H1 (cell line): Measurements from ENCODE around the gene TBX4. TPM values are rescaled to one million over a fixed set of nuclear protein-coding genes. Genes with fewer than 3 reads are reported as not detected.

Experiments
- CTCF ChIA-PET: fragments of 300-600 bp; sonication (Branson Sonifier 250); formaldehyde crosslinking; loops from one replicate; lab custom pipeline; 2021; ENCODE audit not compliant: partially characterized antibody; lab: Charles Lee
- POLR2A ChIA-PET: fragments of 300-600 bp; sonication (Branson Sonifier 250); formaldehyde crosslinking; loops from one replicate; lab custom pipeline; 2021; ENCODE audit warnings: inconsistent platforms; ENCODE audit not compliant: partially characterized antibody; lab: Charles Lee
- DNase-seq, 2 experiments: peaks; one replicate each; pipeline versions ENCODE4 v3.0.0 to v3.0.0-alpha.2; 2010 to 2022; ENCODE audit warnings: low spot score in 2 of 2, low read depth in 1 of 2, mixed read lengths in 1 of 2
- FAIRE-seq: peaks from 2 replicates; lab custom pipeline; 2011; peaks lifted over from hg19 to GRCh38; lab: Jason Lieb, UNC
- H2AFZ ChIP-seq: 2 replicates; pipeline ENCODE4 v1.8.1; 2012; ENCODE audit warnings: low read length, inconsistent platforms
- H2AK5ac ChIP-seq: 2 replicates; pipeline ENCODE4 v1.6.1; 2013; ENCODE audit warnings: low read depth, low read length
- H2BK120ac ChIP-seq: replicated peaks from 2 replicates; pipeline ENCODE3; 2013; ENCODE audit warnings: low read depth, low read length, inconsistent platforms
- H2BK12ac ChIP-seq: 2 replicates; pipeline ENCODE4 v1.6.1; 2013; ENCODE audit warnings: low read depth, low read length
- H2BK15ac ChIP-seq: 2 replicates; pipeline ENCODE4 v1.6.1; 2013; ENCODE audit warnings: low read length
- H2BK20ac ChIP-seq: 2 replicates; pipeline ENCODE4 v1.6.1; 2013; ENCODE audit warnings: low read length
- H2BK5ac ChIP-seq: 2 replicates; pipeline ENCODE4 v1.6.1; 2013; ENCODE audit warnings: low read depth, low read length
- H3K14ac ChIP-seq: 2 replicates; pipeline ENCODE4 v1.6.1; 2013; ENCODE audit warnings: inconsistent platforms; ENCODE audit not compliant: insufficient read length
- H3K18ac ChIP-seq: 2 replicates; pipeline ENCODE4 v1.6.1; 2013; ENCODE audit warnings: low read length; ENCODE audit errors: extremely low read depth
- H3K23ac ChIP-seq: 2 replicates; pipeline ENCODE4 v1.6.1; 2013; ENCODE audit warnings: inconsistent platforms; ENCODE audit not compliant: insufficient read length
- H3K23me2 ChIP-seq: 2 replicates; pipeline ENCODE4 v1.6.1; 2013; ENCODE audit warnings: low read depth, low read length
- H3K27ac ChIP-seq: 2 replicates; pipeline ENCODE4 v1.6.1; 2011; ENCODE audit warnings: low read depth, low read length, inconsistent platforms
- H3K27me3 ChIP-seq, 4 experiments: replicated peaks in 1 of 4; 1 replicate in 1 of 4; 2 replicates in 3 of 4; pipeline versions ENCODE4 v1.6.1 to v1.8.1; 2011 to 2013; ENCODE audit warnings: low read length in 3 of 4, mild to moderate bottlenecking in 3 of 4, inconsistent platforms in 2 of 4, mixed read lengths in 2 of 4, moderate library complexity in 1 of 4; ENCODE audit not compliant: control insufficient read depth in 3 of 4, insufficient read depth in 3 of 4; ENCODE audit errors: extremely low read depth in 1 of 4
- H3K36me3 ChIP-seq, 4 experiments: 2 replicates each; pipeline versions ENCODE4 v1.6.1 to v1.8.1; 2011 to 2013; ENCODE audit warnings: mild to moderate bottlenecking in 4 of 4, low read length in 3 of 4, moderate library complexity in 2 of 4, control low read depth in 1 of 4, inconsistent platforms in 1 of 4; ENCODE audit not compliant: insufficient read depth in 4 of 4, control insufficient read depth in 2 of 4
- H3K4ac ChIP-seq: replicated peaks from 2 replicates; pipeline ENCODE3; 2013; ENCODE audit warnings: low read length, low read depth, mixed read lengths, inconsistent platforms; ENCODE audit not compliant: insufficient read length
- H3K4me1 ChIP-seq, 4 experiments: replicated peaks in 1 of 4; 1 replicate in 1 of 4; 2 replicates in 3 of 4; pipeline versions ENCODE4 v1.6.1 to v1.8.1; 2011 to 2013; ENCODE audit warnings: low read length in 3 of 4, inconsistent platforms in 2 of 4, mixed read lengths in 1 of 4; ENCODE audit not compliant: insufficient read depth in 4 of 4, control insufficient read depth in 3 of 4
- H3K4me2 ChIP-seq, 2 experiments: 2 replicates each; pipeline versions ENCODE4 v1.6.1 to v1.8.1; 2011 to 2013; ENCODE audit warnings: low read depth in 2 of 2, low read length in 2 of 2, control low read depth in 1 of 2, inconsistent platforms in 1 of 2, mild to moderate bottlenecking in 1 of 2; ENCODE audit not compliant: insufficient read depth in 1 of 2
- H3K4me3 ChIP-seq, 4 experiments: fragments of 200-600, 300-600 bp in 1 of 4; sonication (generic), shearing (Covaris generic), sonication (Bioruptor Twin) in 1 of 4; 2 replicates each; pipeline versions ENCODE4 v1.5.1 to v1.8.1; 2011 to 2016; ENCODE audit warnings: low read length in 4 of 4, low read depth in 3 of 4, control low read depth in 2 of 4, inconsistent platforms in 2 of 4, mild to moderate bottlenecking in 2 of 4, mixed read lengths in 1 of 4, moderate library complexity in 1 of 4; ENCODE audit not compliant: insufficient read depth in 2 of 4; ENCODE audit errors: extremely low read depth in 1 of 4
- H3K56ac ChIP-seq: replicated peaks from 2 replicates; pipeline ENCODE3; 2013; ENCODE audit warnings: low read depth, mild to moderate bottlenecking, mixed read lengths, low read length, inconsistent platforms; ENCODE audit not compliant: insufficient read length
- H3K79me1 ChIP-seq: 2 replicates; pipeline ENCODE4 v1.6.1; 2013; ENCODE audit warnings: low read depth, low read length, control low read depth
- H3K79me2 ChIP-seq, 2 experiments: 2 replicates each; pipeline versions ENCODE4 v1.6.1 to v1.8.1; 2012 to 2013; ENCODE audit warnings: low read length in 2 of 2, mild to moderate bottlenecking in 2 of 2, inconsistent platforms in 1 of 2; ENCODE audit not compliant: insufficient read depth in 2 of 2, control insufficient read depth in 1 of 2
- H3K9ac ChIP-seq, 4 experiments: replicated peaks in 1 of 4; 1 replicate in 1 of 4; 2 replicates in 3 of 4; pipeline versions ENCODE4 v1.6.1 to v1.8.1; 2011 to 2013; ENCODE audit warnings: low read depth in 3 of 4, low read length in 3 of 4, control low read depth in 2 of 4, mild to moderate bottlenecking in 2 of 4, moderate library complexity in 2 of 4, inconsistent platforms in 1 of 4; ENCODE audit errors: extremely low read depth in 1 of 4
- H3K9me3 ChIP-seq, 2 experiments: 2 replicates each; pipeline versions ENCODE4 v1.6.1 to v1.8.1; 2012 to 2013; ENCODE audit warnings: mild to moderate bottlenecking in 2 of 2, moderate library complexity in 2 of 2, control low read depth in 1 of 2, inconsistent platforms in 1 of 2, low read depth in 1 of 2, low read length in 1 of 2, mixed read lengths in 1 of 2; ENCODE audit not compliant: insufficient read depth in 2 of 2
- H4K20me1 ChIP-seq, 2 experiments: replicated peaks in 1 of 2; 2 replicates each; pipeline versions ENCODE3 to v1.8.1; 2011 to 2013; ENCODE audit warnings: inconsistent platforms in 2 of 2, low read length in 2 of 2, mild to moderate bottlenecking in 1 of 2; ENCODE audit not compliant: insufficient read depth in 2 of 2, control insufficient read depth in 1 of 2
- H4K5ac ChIP-seq: 2 replicates; pipeline ENCODE4 v1.6.1; 2013; ENCODE audit warnings: low read length, low read depth, mixed read lengths, inconsistent platforms; ENCODE audit not compliant: insufficient read length
- H4K8ac ChIP-seq: 2 replicates; pipeline ENCODE4 v1.8.0; 2013; ENCODE audit warnings: mild to moderate bottlenecking, moderate library complexity, low read length, inconsistent platforms; ENCODE audit not compliant: insufficient read depth; ENCODE audit errors: extremely low read depth
- H4K91ac ChIP-seq: replicated peaks from 2 replicates; pipeline ENCODE3; 2013; ENCODE audit warnings: low read length, mixed read lengths, inconsistent platforms; ENCODE audit not compliant: insufficient read length
- RFX5 ChIP-seq: IDR thresholded peaks from 2 replicates; pipeline ENCODE4 v1.6.1; 2011; ENCODE audit warnings: low read depth, low read length, improper control_type of control experiment, borderline replicate concordance
- whole genome bisulfite sequencing, 2 experiments: shearing (Covaris generic) in 1 of 2; methylation state at CpG; one replicate each; pipeline versions ENCODE4 v1.1.6 to v1.1.7; 2013 to 2015; ENCODE audit warnings: low lambda C conversion rate in 2 of 2, mixed read lengths in 2 of 2, inconsistent platforms in 1 of 2, low coverage in 1 of 2, missing lambda C conversion rate in 1 of 2; ENCODE audit not compliant: insufficient replicate concordance in 2 of 2, insufficient coverage in 1 of 2, insufficient read length in 1 of 2; ENCODE audit errors: extremely low coverage in 1 of 2, missing lambda C conversion rate in 1 of 2; 5-methylcytosine and 5-hydroxymethylcytosine counted together
- polyA plus RNA-seq, 7 experiments: library from polyadenylated mRNA; depleted of rRNA in 3 of 7; stranded (reverse) in 5 of 7; unstranded in 2 of 7; fragments of >200 nt in 5 of 7; fragments of 200-250 nt in 2 of 7; gene quantifications; 1 replicate in 5 of 7; 2 replicates in 1 of 7; 4 replicates in 1 of 7; pipeline versions ENCODE4 v1.2.1 to v1.2.3, GENCODE V29; 2011 to 2013; ENCODE audit warnings: missing spikeins in 2 of 7, mixed read lengths in 2 of 7
- total RNA-seq: library from RNA; stranded (reverse); fragmentation: NEBNext Ultra II Directional; extraction: Animal tissue kit (Norgen Biotek cat#: 25700); gene quantifications from 2 replicates; pipeline ENCODE4 v1.2.1, GENCODE V29; 2021
- TF ChIP-seq, protein P1 (sequence below): IDR thresholded peaks from 2 replicates; pipeline ENCODE4 v1.6.1; 2012; ENCODE audit warnings: inconsistent platforms

Gene TBX4
- total and polyA plus RNA-seq, 2 of the 8 experiments (the other 6 are each of a cell fraction or from before 2014, with no cell fraction given): 0.02 TPM; not detected in 1

DNA sequence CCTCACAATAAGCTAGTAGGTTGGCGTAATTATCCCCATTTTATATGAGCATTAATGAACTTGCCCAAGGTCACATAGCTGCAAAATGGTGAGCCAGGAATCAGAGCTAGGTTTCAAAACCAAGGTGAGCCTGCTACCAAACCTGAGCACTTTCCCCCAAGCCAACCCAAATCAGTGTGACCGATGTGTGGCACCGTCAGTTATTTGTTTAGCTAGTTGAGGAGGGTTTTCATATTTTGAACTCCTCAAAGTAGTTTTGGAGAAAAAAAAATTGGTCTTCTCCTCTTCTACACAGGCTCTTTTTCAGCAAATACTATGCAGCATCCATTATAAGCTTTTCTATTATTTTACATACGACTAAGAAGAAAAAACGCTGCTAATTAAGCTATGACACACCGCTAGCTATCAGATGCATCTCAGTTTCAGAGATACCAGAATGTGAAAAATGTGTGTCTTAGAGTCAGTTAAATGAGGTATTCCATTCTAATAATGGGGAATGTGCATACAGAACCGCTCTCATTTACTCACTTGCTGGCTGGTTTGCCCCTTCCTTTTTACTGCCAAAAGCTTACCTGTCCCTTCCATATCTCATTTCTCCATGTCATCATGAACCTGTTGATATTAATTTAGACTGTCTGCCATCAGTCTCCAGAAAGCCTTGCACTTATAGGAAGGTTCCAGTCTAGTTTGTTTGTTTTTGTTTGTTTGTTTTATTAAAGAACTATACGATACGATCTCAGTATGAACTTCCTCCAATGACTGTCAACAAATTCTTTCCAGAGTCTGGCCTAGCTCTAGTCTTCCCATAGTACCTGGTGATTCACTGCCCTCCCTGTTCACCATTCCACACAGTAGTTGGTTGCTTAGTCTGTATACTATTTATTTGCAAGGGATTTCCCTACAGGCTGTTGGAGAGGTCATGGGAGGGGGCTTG is 2.2 kb upstream of the TBX4 start:
- no peak overlapping the region for H3K14ac ChIP-seq
- no peak overlapping the region for H3K4ac ChIP-seq
- H3K23me2 ChIP-seq: peaks cover 4% of the 10 kb centered on the region; the same call in 1 of the 2 replicates
- H2AK5ac ChIP-seq: no peak overlapping the region
- no peak overlapping the region for H2AFZ ChIP-seq
- H3K79me1 ChIP-seq: no peaks in the 10 kb centered on the region
- peaks cover 46 to 72% (median 54%) of the 10 kb centered on the region in 4 experiments for H3K27me3 ChIP-seq
- no peak overlapping the region for H3K18ac ChIP-seq
- H3K4me3 ChIP-seq: no peak overlapping the region
- peaks cover 0 to 19% (median 7%) of the 10 kb centered on the region in 4 experiments; a peak in 5 of 7 replicates for H3K4me1 ChIP-seq
- no peaks in the 10 kb centered on the region for H3K9me3 ChIP-seq
- FAIRE-seq (no peak), DNase-seq (no peak)
- no peak overlapping the region for H3K56ac ChIP-seq
- H4K91ac ChIP-seq: no peak overlapping the region
- H2BK15ac ChIP-seq: no peak overlapping the region
- H2BK5ac ChIP-seq: no peak overlapping the region
- H3K27ac ChIP-seq: no peak overlapping the region
- peaks cover 0 to 10% (median 0%) of the 10 kb centered on the region in 4 experiments; a peak in 1 of 8 replicates for H3K36me3 ChIP-seq
- no peak overlapping the region for H2BK120ac ChIP-seq
- H4K20me1 ChIP-seq: peaks cover 7 to 10% of the 10 kb centered on the region in 2 experiments
- CTCF ChIA-PET: interaction anchor here (0.5 to 11.6 kb wide), 24 partner anchors 9 to 597 kb away, joined by 3 to 136 read pairs (median 4); no protein-coding TSS in a partner anchor
- no peak overlapping the region for H3K23ac ChIP-seq
- H4K8ac ChIP-seq: no peak overlapping the region
- no peak overlapping the region for H4K5ac ChIP-seq
- H3K4me2 ChIP-seq: no peak overlapping the region; a peak in 2 of 4 replicates
- WGBS, 2 experiments: 88% methylated on average over 9 of the region's 9 CpGs; no CpG with 5 or more reads in 1 of the 2 experiments
- no peak overlapping the region for H3K9ac ChIP-seq
- no peaks in the 10 kb centered on the region for H3K79me2 ChIP-seq
- POLR2A ChIA-PET: interaction anchor here (2.8 kb wide), 1 partner anchor 10 kb away, joined by 7 read pairs; no protein-coding TSS in a partner anchor
- H2BK12ac ChIP-seq: no peak overlapping the region
- no peak overlapping the region for H2BK20ac ChIP-seq
- TF ChIP-seq RFX5: no peak
- TF ChIP-seq, protein P1, sequence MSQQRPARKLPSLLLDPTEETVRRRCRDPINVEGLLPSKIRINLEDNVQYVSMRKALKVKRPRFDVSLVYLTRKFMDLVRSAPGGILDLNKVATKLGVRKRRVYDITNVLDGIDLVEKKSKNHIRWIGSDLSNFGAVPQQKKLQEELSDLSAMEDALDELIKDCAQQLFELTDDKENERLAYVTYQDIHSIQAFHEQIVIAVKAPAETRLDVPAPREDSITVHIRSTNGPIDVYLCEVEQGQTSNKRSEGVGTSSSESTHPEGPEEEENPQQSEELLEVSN: no peak
